ENCODE data around the gene ATL2.

ATL2 gene

DNA sequence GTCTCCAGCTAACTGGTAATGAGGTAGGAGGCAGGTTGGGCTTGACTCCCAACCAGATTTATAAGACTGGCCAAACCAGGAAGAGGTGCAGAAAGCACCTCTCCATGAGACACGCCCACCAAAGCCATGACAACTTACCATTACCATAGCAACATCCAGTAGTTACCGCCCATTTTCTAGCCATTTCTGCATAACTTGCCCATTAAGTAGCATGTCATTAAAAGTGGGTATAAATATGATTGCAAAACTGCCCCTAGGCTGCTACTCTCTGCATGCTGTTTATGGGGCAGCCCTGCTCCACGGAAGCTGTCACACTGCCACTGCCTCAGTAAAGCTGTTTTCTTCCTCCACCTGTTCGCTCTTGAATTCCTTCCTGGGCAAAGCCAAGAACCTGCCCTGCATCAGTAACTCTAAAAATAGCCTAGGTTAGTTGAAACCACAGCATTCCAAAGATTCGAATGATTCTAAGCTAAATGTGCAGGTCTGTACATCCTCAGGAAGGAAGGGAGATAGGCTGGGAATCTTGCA, 131.9 kb downstream of the ATL2 start:
- ChIA-PET CTCF (no interaction called here), POLR2A (no interaction called here)
- no peak for DNase-seq (ENCODE audit: extremely low spot score)
- TF ChIP-seq, protein P1, sequence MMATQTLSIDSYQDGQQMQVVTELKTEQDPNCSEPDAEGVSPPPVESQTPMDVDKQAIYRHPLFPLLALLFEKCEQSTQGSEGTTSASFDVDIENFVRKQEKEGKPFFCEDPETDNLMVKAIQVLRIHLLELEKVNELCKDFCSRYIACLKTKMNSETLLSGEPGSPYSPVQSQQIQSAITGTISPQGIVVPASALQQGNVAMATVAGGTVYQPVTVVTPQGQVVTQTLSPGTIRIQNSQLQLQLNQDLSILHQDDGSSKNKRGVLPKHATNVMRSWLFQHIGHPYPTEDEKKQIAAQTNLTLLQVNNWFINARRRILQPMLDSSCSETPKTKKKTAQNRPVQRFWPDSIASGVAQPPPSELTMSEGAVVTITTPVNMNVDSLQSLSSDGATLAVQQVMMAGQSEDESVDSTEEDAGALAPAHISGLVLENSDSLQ (IDR thresholded peaks at IDR 0.05) = no peak
- TF ChIP-seq BHLHE40 (IDR thresholded peaks at IDR 0.05; ENCODE audit: borderline replicate concordance) = no peak

DNA sequence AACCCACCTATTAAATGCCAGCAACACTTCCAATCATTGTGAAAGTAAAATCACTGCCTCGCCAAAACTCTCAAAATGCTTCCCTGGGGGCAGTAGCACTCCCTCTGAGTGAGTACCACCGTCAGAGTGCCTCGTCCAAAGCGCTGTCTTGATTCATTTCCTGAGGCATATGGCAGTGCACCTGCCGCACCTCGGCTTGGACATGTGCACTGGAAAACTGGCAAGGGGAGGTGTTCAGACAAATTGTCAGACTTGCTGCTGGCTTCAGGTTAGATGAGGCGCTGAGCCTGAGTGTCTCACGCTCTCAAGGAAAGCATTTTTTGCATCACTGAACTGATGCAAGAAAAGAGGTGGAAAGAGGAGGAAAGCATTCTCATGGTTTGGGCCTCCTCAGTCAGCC, 132.8 kb downstream of the ATL2 start:
- TF ChIP-seq HDGF (IDR thresholded peaks at IDR 0.05; ENCODE audit: borderline replicate concordance) (no peak), TARDBP (IDR thresholded peaks at IDR 0.05) (no peak), FOXM1 (IDR thresholded peaks at IDR 0.05; ENCODE audit: borderline replicate concordance) (no peak), L3MBTL2 (conservative IDR thresholded peaks at IDR 0.05) (no peak), BHLHE40 (IDR thresholded peaks at IDR 0.05; ENCODE audit: borderline replicate concordance) (no peak), FOXA1 (IDR thresholded peaks at IDR 0.05) (no peak), NFRKB (IDR thresholded peaks at IDR 0.05) (no peak), ELF4 (IDR thresholded peaks at IDR 0.05) (no peak), LEF1 (IDR thresholded peaks at IDR 0.05; ENCODE audit: borderline replicate concordance) (no peak), FOXK2 (IDR thresholded peaks at IDR 0.05) (no peak), ZNF384 (IDR thresholded peaks at IDR 0.05) (no peak), CTBP1 (IDR thresholded peaks at IDR 0.05; ENCODE audit: borderline replicate concordance) (no peak), ARNT (IDR thresholded peaks at IDR 0.05) (no peak), SP1 (IDR thresholded peaks at IDR 0.05) (no peak), SUZ12 (IDR thresholded peaks at IDR 0.05) (no peak)
- TF ChIP-seq, protein P1 (IDR thresholded peaks at IDR 0.05) = no peak
- ChIA-PET CTCF (no interaction called here), POLR2A (no interaction called here)
- no peak for DNase-seq (ENCODE audit: extremely low spot score)

All from HEK293T (cell line).